ENCODE measurements around the gene RNLS.

The RNLS gene

GRCh38 chr10:88273567-88273966 is 309.6 kb downstream of the RNLS start:
- Mint-ChIP-seq H3K27me3 (no peaks in the 10 kb centered on the region), H3K4me3 (no peak overlapping the region), H3K9me3 (no peaks in the 10 kb centered on the region), H3K36me3 (ENCODE audit: insufficient read depth) (peaks cover 5% of the 10 kb centered on the region), H3K27ac (no peak overlapping the region), H3K4me1 (ENCODE audit: low read depth in 2 of 2) (peaks cover 21 to 23% of the 10 kb centered on the region in 2 donors)
- ATAC-seq (replicated peaks) (no peak), DNase-seq (no peak)

- ATAC-seq (replicated peaks) = peak; percentile 8
- Mint-ChIP-seq H3K9me3 (no peaks in the 10 kb centered on the region), H3K4me1 (ENCODE audit: low read depth in 2 of 2) (peaks cover 22 to 23% of the 10 kb centered on the region in 2 donors), H3K27me3 (no peaks in the 10 kb centered on the region), H3K27ac (peak overlapping the region; percentile 72 to 89), H3K4me3 (peak overlapping the region; percentile 64 to 69), H3K36me3 (ENCODE audit: insufficient read depth) (peaks cover 5% of the 10 kb centered on the region)
- DNase-seq = no peak
Observed at GRCh38 chr10:88271761-88272543, 311.2 kb downstream of the RNLS start.

- peaks cover 5% of the 10 kb centered on the region for H3K36me3 Mint-ChIP-seq (ENCODE audit: insufficient read depth)
- peak overlapping the region; percentile 64 to 69 for H3K4me3 Mint-ChIP-seq
- ATAC-seq (replicated peaks) = peak; percentile 84
- peak overlapping the region; percentile 72 to 89 for H3K27ac Mint-ChIP-seq
- DNase-seq = peak; percentile 38 to 49 (median 43)
- H3K27me3 Mint-ChIP-seq = no peaks in the 10 kb centered on the region
- peaks cover 24 to 27% of the 10 kb centered on the region in 2 donors for H3K4me1 Mint-ChIP-seq (ENCODE audit: low read depth in 2 of 2)
- no peaks in the 10 kb centered on the region for H3K9me3 Mint-ChIP-seq
Observed at GRCh38 chr10:88270871-88271713, 312.0 kb downstream of the RNLS start.

GRCh38 chr10:88270061-88270808 is 312.9 kb downstream of the RNLS start:
- DNase-seq (no peak), ATAC-seq (replicated peaks) (no peak)
- Mint-ChIP-seq H3K27me3 (no peaks in the 10 kb centered on the region), H3K4me1 (ENCODE audit: low read depth in 2 of 2) (peaks cover 24 to 27% of the 10 kb centered on the region in 2 donors), H3K9me3 (no peaks in the 10 kb centered on the region), H3K4me3 (peak overlapping the region; percentile 64 to 69), H3K27ac (peak overlapping the region in 1 of 2 donors; percentile 89), H3K36me3 (ENCODE audit: insufficient read depth) (peaks cover 5% of the 10 kb centered on the region)

GRCh38 chr10:88262591-88263234 is 320.4 kb downstream of the RNLS start:
- H3K36me3 Mint-ChIP-seq (ENCODE audit: insufficient read depth) = no peaks in the 10 kb centered on the region
- H3K4me3 Mint-ChIP-seq = no peak overlapping the region
- no peak for ATAC-seq (replicated peaks)
- no peaks in the 10 kb centered on the region for H3K27me3 Mint-ChIP-seq
- no peak overlapping the region for H3K27ac Mint-ChIP-seq
- DNase-seq = no peak
- no peaks in the 10 kb centered on the region for H3K9me3 Mint-ChIP-seq
- H3K4me1 Mint-ChIP-seq (ENCODE audit: low read depth in 2 of 2) = peaks cover 3 to 7% of the 10 kb centered on the region in 2 donors

- Mint-ChIP-seq H3K36me3 (ENCODE audit: insufficient read depth) (no peaks in the 10 kb centered on the region), H3K27me3 (no peaks in the 10 kb centered on the region), H3K9me3 (no peaks in the 10 kb centered on the region), H3K4me3 (no peak overlapping the region), H3K27ac (no peak overlapping the region), H3K4me1 (ENCODE audit: low read depth in 2 of 2) (peaks cover 0 to 3% of the 10 kb centered on the region in 2 donors)
- DNase-seq (no peak), ATAC-seq (replicated peaks) (no peak)
Observed at GRCh38 chr10:88261152-88261551, 322.0 kb downstream of the RNLS start.

- ATAC-seq (replicated peaks) (no peak), DNase-seq (no peak)
- Mint-ChIP-seq H3K4me1 (ENCODE audit: low read depth in 2 of 2) (peaks cover 0 to 3% of the 10 kb centered on the region in 2 donors), H3K36me3 (ENCODE audit: insufficient read depth) (no peaks in the 10 kb centered on the region), H3K27ac (no peak overlapping the region), H3K4me3 (no peak overlapping the region), H3K27me3 (no peaks in the 10 kb centered on the region), H3K9me3 (no peaks in the 10 kb centered on the region)
Observed at GRCh38 chr10:88260329-88261051, 322.6 kb downstream of the RNLS start.

GRCh38 chr10:88259381-88259780 is 323.7 kb downstream of the RNLS start:
- ATAC-seq (replicated peaks) = no peak
- Mint-ChIP-seq H3K36me3 (ENCODE audit: insufficient read depth) (no peaks in the 10 kb centered on the region), H3K27me3 (no peaks in the 10 kb centered on the region), H3K4me1 (ENCODE audit: low read depth in 2 of 2) (peaks cover 0 to 3% of the 10 kb centered on the region in 2 donors), H3K9me3 (no peaks in the 10 kb centered on the region), H3K27ac (no peak overlapping the region), H3K4me3 (no peak overlapping the region)
- DNase-seq = no peak

- H3K9me3 Mint-ChIP-seq = no peaks in the 10 kb centered on the region
- no peak overlapping the region for H3K4me3 Mint-ChIP-seq
- DNase-seq (no peak), ATAC-seq (replicated peaks) (no peak)
- H3K4me1 Mint-ChIP-seq (ENCODE audit: low read depth in 2 of 2) = peaks cover 0 to 4% of the 10 kb centered on the region in 2 donors
- no peaks in the 10 kb centered on the region for H3K36me3 Mint-ChIP-seq (ENCODE audit: insufficient read depth)
- H3K27me3 Mint-ChIP-seq = no peaks in the 10 kb centered on the region
- no peak overlapping the region for H3K27ac Mint-ChIP-seq
Observed at GRCh38 chr10:88256886-88257285, 326.2 kb downstream of the RNLS start.

- H3K4me3 Mint-ChIP-seq = no peak overlapping the region
- DNase-seq = no peak
Observed at GRCh38 chr10:88256013-88256680, 327.0 kb downstream of the RNLS start.

GRCh38 chr10:88254091-88254490 is 329.0 kb downstream of the RNLS start:
- ATAC-seq (replicated peaks) (no peak), DNase-seq (no peak)
- no peaks in the 10 kb centered on the region for H3K27me3 Mint-ChIP-seq
- H3K27ac Mint-ChIP-seq = peak overlapping the region in 1 of 2 donors; percentile 1
- H3K9me3 Mint-ChIP-seq = no peaks in the 10 kb centered on the region
- no peak overlapping the region for H3K4me3 Mint-ChIP-seq
- peaks cover 0 to 4% of the 10 kb centered on the region in 2 donors for H3K4me1 Mint-ChIP-seq (ENCODE audit: low read depth in 2 of 2)
- H3K36me3 Mint-ChIP-seq (ENCODE audit: insufficient read depth) = no peaks in the 10 kb centered on the region

More at GRCh38 chr10:88256013-88256680, 327.0 kb downstream of the RNLS start:
- no peaks in the 10 kb centered on the region for H3K9me3 Mint-ChIP-seq
- no peak overlapping the region for H3K27ac Mint-ChIP-seq
- no peaks in the 10 kb centered on the region for H3K36me3 Mint-ChIP-seq (ENCODE audit: insufficient read depth)
- no peak for ATAC-seq (replicated peaks)
- no peaks in the 10 kb centered on the region for H3K27me3 Mint-ChIP-seq
- peaks cover 0 to 4% of the 10 kb centered on the region in 2 donors for H3K4me1 Mint-ChIP-seq (ENCODE audit: low read depth in 2 of 2)

- H3K36me3 Mint-ChIP-seq (ENCODE audit: insufficient read depth) = no peaks in the 10 kb centered on the region
- H3K4me1 Mint-ChIP-seq (ENCODE audit: low read depth in 2 of 2) = peaks cover 0 to 4% of the 10 kb centered on the region in 2 donors
- DNase-seq = no peak
- H3K27ac Mint-ChIP-seq = peak overlapping the region in 1 of 2 donors; percentile 1
- H3K4me3 Mint-ChIP-seq = no peak overlapping the region
- ATAC-seq (replicated peaks) = no peak
- no peaks in the 10 kb centered on the region for H3K9me3 Mint-ChIP-seq
- H3K27me3 Mint-ChIP-seq = no peaks in the 10 kb centered on the region
Observed at GRCh38 chr10:88253622-88254021, 329.5 kb downstream of the RNLS start.

All from effector memory CD8-positive, alpha-beta T cell (primary cell).